GM18873 (cell line): ENCODE results near the gene KNL1.
"Not testable (repeated sequence)": the region's sequence is repeated elsewhere in the genome, so short reads cannot be mapped to it uniquely, and the experiment has no call there.

Source experiments
- ATAC-seq: cut with Tn5 transposase; IDR thresholded peaks from one replicate; pipeline ENCODE4 v1.9.1; 2021; ENCODE audit warnings: mild to moderate bottlenecking, moderate library complexity, moderate number of reproducible peaks; ENCODE audit not compliant: unreplicated experiment, low FRiP score

Gene KNL1

DNA sequence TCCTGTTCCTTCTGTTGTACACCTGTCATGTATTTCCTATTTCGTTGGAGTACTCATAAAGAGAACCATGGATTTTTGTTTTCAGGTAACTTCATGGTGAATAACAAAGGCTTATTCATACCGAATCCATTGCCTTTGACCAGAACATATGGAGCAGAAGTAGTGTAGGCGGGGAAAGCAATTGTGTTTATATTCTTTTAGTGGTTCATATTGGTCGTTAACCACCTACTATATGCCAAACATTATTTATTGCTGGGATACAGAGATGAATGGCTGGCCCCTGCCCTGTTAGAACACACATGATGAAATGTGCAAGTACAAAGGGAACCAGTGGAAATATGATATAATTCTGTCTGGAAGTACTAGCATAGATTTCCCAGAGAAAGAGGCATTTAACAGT is 15.2 kb upstream of the KNL1 start:
- no peak for ATAC-seq

DNA sequence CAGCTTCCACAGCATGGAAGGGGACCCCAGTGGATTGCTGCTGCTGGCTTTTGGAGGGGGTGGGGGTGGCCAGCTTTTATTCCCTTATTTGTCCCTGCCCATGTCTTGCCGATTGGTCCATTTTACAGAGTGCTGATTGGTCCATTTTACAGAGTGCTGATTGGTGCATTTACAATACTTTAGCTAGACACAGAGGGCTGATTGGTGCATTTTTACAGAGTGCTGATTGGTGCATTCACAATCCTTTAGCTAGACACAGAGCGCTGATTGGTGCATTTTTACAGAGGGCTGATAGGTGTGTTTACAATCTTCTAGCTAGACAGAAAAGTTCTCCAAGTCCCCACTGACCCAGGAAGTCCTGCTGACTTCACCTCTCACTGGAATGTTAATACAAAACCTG is 12.3 kb upstream of the KNL1 start:
- not testable (repeated sequence) for ATAC-seq

DNA sequence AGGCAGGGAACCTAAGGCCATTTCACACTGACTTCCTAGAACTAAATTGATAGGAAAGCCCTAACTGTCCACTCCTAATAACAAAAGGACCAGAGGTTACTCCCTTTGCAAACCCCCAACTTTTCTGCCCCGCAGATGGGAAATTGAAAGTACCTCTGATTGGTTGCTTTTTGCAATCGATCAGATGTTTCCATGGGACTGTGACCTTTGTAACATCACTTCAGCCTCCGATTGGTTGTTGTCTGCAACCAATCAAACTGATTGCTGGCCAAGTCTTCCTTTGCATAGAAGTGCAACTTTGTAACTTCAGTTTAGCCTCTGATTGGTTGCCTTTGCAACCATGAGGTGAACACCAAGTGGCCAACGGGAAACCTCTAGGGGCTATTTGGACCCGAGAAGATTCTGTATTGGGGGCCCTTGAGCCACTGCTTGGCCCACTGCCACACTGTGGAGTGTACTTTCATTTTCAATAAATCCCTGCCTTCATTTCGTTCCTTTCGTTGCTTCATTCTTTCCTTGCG is 11.3 kb upstream of the KNL1 start:
- ATAC-seq, result no peak

DNA sequence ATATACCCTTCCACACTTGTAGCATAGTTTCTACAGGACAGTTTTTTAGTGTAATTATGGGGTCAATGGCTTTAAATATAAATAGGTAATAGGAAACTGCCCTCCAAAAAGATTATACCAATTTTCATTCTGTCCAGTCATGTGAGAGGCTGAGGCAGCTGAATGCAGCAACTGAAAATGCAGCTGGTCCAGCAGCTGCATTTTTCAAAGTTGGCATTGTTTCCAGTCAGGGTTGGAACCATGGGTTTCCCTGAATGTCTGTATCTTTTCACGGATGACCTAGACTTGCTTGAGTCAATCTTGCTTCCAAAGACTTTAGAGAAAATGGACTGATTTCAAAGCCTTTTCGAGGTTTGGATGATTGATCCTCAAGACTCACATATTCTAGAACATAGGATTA is 9.9 kb upstream of the KNL1 start:
- ATAC-seq, result no peak

DNA sequence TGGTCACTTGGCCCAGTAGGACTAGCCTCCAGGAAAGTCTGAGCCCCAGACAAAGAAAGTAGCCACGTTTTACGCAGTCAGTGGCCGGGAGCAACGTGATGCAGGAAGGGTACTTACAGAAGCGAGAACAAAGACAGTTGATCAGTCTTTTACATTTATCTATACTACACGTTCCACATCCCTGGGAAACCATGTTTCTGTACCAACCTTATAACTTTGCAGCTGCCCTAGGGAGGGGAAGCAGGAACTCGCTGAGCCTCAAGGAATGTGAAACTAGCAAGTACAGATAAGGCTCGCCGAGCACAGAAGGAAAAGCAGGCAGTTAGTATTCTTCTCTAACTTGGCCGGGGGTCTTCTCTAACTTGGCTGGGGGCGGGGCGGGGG is 3.4 kb upstream of the KNL1 start:
- ATAC-seq, result no peak

DNA sequence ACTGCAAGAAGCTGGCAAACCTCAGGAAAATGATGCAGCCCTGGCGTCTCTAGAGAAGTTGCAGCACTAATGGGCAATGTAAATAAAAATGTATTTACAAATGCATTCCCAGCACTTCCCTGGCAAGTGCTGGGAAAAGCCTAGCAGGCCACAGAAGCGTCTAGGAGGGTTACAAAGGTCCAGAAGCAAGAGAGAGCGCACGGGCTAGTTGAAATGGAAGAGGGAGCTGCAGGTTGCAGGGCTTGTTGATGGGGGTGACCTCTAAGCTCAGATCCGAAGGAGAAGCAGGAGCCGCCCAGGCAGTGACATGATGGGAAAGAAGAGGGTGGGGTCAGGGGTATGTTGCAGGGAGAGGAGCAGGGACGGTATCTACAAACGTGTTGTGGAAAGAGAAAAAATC is 2.7 kb upstream of the KNL1 start:
- ATAC-seq, result no peak

DNA sequence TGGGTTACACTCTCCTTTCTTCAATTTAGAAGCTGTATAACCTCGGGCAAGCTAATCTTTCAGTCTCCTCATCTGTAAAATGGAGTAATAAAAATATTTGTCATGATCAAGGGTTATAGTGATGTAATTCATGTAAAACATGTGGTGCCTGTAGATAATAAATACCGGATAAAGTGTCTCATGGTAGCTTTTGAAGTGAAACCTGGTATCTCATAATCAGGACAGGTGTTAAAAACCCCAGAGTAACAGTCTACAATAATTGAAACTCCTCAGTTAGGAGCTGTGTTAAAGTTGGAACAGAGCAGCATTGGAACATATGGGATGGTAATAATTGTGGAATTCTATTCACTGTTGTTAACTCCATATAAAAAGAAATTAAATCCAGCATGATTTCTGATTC is 884 bp upstream of the KNL1 start:
- ATAC-seq, result no peak

DNA sequence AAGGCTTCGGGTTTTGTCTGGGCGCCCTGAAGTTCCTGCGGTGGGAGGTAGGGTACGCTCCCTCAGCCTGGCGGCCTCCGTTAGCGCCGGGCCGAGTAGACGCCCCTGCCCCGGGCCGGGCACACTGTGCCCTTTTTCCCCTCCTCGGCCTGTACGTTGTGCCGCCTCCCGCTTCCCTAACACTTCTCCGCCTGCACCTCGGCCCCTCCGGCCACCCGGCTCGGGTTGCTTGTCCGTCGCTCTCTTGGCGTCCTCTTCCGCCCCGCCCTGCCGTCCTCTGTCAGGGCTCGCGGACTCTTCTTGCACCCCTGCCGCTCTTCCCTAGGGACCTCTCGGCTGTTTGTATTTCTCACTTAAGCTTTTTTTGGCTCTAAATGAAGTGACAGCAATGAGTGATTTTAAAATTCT is 384 bp downstream of the KNL1 start:
- peak; percentile 21 for ATAC-seq

DNA sequence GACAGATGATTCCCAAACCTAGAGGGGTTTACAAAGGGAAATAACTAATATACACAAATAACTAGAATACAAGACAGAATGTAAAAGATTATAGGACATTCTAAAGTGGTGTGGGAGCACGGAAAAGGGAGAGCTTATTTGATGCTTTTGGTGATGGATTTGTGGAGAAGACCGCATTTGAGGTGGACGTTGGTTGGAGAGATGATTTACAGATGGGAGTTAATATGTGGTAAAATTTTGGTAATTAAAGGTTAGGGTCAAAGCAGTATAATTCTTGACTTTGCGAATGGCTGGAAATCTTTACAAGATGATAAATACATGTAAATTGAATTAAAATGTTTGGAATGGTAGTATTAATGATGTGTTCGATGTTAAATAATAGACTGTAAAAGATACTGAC is 1.2 kb downstream of the KNL1 start:
- ATAC-seq, result no peak

DNA sequence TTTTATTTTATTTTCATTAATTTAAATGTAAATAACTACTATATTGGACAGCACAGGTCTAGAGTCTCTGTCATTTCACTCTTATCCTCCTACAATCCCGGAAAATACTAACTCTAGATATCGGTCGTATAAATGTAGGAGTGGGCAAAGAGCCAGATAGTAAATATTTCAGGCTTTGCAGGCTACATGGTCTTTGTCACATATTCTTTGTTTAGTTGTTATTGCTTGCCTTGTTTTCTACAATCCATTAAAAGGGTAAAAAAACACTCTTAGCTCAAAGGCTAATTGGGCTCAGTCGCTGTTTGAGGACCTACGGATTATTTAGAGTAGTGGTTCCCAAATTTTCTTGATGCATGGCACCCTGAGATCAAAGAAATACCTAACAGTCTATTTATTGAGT is 1.7 kb downstream of the KNL1 start:
- no peak for ATAC-seq

DNA sequence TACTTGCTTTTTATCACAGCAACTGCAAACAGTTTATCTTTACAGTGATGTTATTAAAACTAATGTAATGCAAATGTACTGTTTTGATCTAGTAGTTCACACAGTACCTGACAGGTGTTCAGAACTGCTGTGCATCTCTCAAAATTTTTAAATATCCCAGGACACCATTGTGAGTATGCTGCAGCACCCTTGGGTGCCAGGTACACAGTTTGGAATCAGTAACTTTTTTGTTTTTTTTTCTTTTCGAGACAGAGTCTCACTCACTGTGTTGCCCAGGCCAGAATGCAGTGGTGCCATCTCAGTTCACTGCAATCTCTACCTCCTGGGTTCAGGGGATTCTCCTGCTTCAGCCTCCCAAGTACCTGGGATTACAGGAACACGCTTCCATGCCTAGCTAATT is 3.0 kb downstream of the KNL1 start:
- no peak for ATAC-seq

DNA sequence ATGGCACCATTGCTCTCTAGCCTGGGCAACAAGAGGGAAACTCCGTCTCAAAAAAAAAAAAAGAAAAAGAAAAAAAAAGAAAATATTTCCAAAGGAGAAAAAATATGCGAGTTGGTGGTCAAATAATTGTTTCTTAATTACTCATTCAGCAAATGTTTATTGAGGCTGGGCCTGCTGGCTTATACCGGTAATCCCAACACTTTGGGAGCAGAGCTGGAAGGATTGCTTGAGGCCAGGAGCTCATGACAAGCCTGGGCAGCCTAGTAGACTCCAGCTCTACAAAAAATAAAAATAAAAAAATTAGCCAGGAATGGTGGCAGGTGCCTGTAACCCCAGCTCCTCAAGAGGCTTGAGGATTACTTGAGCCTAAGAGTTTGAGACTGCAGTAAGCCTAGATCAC is 4.1 kb downstream of the KNL1 start:
- ATAC-seq, result no peak

DNA sequence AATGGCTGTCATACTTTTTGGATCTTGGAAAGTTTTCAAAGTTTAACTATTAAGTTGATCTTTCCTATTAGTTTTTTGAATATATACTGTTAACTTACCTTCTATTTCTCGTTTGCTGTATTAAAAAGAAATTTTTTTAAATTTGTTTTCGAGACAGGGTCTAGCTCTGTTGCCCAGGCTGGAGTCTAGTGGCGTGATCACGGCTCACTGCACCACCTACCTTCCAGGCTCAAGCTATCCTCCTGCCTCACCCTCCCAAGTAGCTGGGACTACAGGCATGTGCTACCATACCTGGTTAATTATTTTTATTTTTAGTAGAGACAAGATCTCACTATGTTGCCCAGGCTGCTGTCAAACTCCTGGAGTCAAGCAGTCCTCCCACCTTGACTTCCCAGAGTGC is 4.6 kb downstream of the KNL1 start:
- no peak for ATAC-seq

DNA sequence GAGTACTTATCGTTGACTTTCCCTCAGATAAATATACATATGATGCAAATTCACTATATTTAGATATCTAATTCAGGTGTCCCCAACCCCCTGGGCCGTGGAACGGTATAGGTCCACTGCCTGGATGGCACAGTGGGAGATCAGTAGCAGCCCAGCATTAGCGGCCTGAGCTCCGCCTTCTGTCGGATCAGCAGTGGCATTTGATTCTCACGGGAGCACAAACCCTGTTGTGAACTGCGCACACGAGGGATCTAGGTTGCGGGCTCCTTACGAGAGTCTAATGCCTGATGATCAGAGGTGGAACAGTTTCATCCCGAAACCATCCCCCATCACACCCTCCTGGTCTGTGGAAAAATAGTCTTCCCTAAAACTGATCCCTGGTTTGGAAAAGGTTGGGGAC is 6.9 kb downstream of the KNL1 start:
- ATAC-seq, result no peak

DNA sequence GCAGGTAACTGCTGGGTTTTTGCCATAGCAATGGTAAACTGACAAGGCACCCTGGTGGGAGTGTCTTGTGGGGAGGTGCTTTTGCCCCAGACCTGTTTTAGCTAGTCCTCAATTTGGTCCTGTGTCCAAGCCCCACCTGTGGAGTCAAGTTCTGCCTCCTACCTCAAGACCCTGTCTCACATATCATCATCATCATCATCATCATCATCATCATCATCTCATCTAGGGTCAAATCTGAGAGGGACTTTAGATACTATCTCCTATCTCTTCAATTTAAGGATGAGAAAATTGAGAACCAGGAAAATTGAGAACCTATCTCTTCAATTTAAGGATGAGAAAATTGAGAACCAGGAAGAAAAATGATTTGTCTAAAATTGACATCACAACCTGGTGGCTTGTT is 9.9 kb downstream of the KNL1 start:
- ATAC-seq, result no peak

DNA sequence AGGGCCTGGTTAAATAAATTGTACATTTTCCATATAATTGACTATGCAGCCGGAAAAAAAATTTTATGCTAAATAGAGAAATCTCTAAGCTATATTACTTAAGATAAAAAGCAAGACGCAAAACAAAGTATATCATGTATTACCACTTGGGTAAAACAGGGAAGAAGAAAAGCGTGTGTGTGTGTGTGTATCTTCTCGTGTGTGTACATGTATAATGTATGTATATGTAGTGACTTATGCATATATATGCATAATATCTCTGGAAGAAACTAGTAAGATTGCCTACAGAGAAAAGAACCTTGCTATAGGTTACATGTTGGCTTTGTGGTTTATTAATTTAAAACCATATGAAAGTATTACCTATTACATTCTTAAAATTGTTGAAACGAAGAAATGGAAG is 19.0 kb downstream of the KNL1 start:
- ATAC-seq, result no peak

DNA sequence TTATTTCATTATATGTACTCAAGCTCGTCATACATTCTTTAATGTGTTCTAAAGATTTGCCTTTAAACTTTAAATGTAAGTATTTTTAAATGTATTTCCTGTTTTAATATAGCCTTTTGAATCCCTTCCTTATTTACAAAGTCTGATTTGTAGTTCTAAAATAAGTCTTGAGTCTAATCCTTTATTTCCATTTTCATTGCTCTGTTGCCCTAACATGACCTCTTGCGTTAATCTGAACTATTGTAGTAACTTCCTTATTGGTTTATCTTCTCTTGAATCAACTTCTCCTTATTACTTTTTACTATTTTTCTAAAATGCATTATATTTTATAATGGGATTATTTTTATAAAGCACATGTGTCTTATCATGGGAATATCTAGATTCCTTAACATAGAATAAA is 24.0 kb downstream of the KNL1 start:
- ATAC-seq, result no peak

DNA sequence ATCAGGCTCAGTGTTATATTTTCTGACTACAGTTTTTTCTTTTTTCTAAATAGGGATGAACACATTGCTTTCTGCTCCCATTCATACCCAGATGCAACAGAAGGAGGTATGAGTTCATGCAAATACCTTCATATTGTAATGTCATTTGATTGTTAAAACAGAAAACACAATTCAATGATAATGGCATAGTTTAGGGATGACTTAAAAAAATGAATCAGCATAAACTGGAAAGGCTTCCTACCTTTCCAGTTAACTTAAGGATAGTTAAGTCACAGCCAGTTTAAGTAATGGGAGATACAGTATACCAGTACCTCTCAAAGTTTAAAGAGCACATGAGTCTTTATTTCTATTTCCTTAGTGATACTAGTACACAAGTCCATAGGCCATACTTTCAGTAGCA is 24.9 kb downstream of the KNL1 start:
- no peak for ATAC-seq

DNA sequence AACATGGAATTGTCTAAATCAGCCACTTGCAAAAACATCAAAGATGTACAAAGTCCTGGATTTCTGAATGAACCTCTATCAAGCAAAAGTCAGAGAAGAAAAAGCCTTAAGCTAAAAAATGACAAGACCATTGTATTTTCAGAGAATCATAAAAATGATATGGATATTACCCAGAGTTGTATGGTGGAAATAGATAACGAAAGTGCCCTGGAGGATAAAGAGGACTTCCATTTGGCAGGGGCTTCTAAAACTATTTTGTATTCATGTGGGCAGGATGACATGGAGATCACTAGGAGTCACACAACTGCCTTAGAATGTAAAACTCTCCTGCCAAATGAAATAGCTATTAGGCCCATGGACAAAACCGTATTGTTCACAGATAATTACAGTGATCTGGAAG is 29.3 kb downstream of the KNL1 start:
- ATAC-seq, result no peak

DNA sequence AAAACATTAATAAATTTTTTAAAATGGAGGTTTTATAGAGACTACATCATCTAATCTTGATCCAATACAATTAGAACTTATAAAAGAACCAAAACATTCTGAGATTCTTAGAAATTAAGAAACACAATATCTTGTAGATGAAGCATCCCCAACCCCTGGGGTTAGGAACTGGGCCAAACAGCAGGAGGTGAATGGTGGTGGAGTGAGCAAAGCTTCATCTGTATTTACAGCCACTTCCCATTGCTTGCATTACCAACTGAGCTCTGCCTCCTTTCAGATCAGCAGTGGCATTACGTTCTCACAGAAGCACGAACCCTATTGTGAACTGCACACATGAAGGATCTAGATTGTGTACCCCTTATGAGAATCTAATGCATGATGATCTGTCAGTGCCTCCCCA is 36.3 kb downstream of the KNL1 start:
- ATAC-seq, result no peak

DNA sequence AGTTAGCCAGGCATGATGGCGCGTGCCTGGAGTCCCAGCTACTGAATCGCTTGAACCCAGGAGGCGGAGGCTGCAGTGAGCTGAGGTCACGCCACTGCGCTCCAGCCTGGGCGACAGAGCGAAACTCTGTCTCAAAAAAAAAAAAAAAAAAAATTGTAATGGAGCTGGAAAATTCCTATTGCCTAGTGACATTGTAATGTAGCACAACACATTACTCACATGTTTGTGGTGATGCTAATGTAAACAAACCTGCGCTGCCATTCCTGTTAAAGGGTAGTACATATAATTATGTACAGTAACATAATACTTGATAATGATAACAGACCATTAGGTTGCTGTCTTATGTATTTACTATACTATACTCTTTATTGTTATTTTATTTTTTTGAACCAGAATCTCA is 39.1 kb downstream of the KNL1 start:
- no peak for ATAC-seq

DNA sequence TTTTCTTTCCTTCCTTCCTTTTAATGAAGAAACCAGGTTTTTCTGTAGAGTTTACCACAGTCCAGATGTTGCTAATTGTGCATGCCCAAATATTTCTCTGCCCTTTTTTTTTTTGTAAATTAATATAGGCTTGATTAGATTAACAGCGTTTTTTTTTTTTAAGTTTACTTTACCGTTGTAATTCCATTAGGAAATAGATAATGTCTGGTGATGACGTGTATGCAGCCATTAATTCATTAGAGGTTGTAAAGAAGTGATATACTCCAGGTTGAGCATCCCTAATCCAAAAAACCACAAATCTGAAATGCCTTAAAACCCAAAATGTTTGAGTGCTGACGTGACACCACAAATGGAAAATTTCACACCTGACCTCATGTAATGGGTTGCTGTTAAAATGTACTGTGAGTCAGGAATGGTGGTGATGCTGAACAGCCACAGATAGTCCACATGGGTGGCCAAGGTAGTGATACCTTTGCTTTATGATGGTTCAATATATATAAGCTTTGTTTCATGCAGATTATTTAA is 43.2 kb downstream of the KNL1 start:
- ATAC-seq, result no peak

DNA sequence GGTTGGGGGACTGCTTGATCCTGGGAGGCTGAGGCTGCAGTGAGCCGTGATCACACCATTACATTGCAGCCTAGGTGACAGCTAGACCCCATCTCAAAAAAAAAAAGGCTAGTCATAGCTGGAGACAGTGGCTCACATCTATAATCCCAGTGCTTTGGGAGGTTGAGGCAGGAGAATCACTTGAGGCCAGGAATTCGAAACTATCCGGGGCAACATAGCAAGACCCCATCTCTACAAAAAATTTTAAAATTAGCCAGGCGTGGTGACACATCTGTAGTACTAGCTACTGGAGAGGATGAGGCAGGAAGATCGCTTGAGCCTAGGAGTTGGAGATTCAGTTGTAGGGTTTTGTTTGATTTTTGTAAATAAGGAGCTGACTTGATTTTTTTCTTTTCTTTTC is 45.6 kb downstream of the KNL1 start:
- ATAC-seq, result no peak
